ENCODE data around the gene TSPAN32. TPM values are rescaled to one million over a fixed set of nuclear protein-coding genes. Genes with fewer than 3 reads are reported as not detected.

TSPAN32 gene
- total RNA-seq, 3 donors from 2014 or later (not counting 1 experiment from before 2014, with no cell fraction given): 268 to 327 (median 299) TPM

- peaks cover 7% of the 10 kb centered on the region for H3K27me3 ChIP-seq (ENCODE audit: control insufficient read depth, insufficient read depth, low read length)
- H3K4me3 ChIP-seq (ENCODE audit: low read length): no peak overlapping the region
- ATAC-seq (no peak), DNase-seq (no peak)
- intact Hi-C loops (cut with micrococcal nuclease): no loop called here
- Mint-ChIP-seq H3K9me3 (peaks cover 0 to 3% of the 10 kb centered on the region in 2 donors), H3K27me3 (ENCODE audit: low read depth in 2 of 2) (peaks cover 16 to 48% of the 10 kb centered on the region in 2 donors), H3K27ac (no peak overlapping the region), H3K36me3 (no peaks in the 10 kb centered on the region), H3K4me3 (no peak overlapping the region), H3K4me1 (no peaks in the 10 kb centered on the region)
- no peak for TF ChIP-seq CTCF (IDR thresholded peaks at IDR 0.05)
- H3K4me1 ChIP-seq (ENCODE audit: control insufficient read depth, insufficient read depth, low read length): no peaks in the 10 kb centered on the region
- peaks cover 10% of the 10 kb centered on the region for H3K9me3 ChIP-seq (ENCODE audit: control insufficient read depth, insufficient read depth, low read length)
- no peak overlapping the region for H3K27ac ChIP-seq (ENCODE audit: low read length)
- WGBS (ENCODE audit: insufficient coverage): 92% methylated on average over 11 of the region's 11 CpGs
- no peaks in the 10 kb centered on the region for H3K36me3 ChIP-seq (ENCODE audit: control insufficient read depth, insufficient read depth, low read length)
Measured at GRCh38 chr11:2328021-2328420, 26.2 kb downstream of the TSPAN32 start.

- no peak for DNase-seq
Measured at GRCh38 chr11:2328656-2329354, 27.0 kb downstream of the TSPAN32 start.

GRCh38 chr11:2329551-2329950, 27.7 kb downstream of the TSPAN32 start:
- DNase-seq: no peak
- peaks cover 14 to 42% of the 10 kb centered on the region in 2 donors for H3K27me3 Mint-ChIP-seq (ENCODE audit: low read depth in 2 of 2)
- Histone ChIP-seq H3K27ac (ENCODE audit: low read length) (no peak overlapping the region), H3K27me3 (ENCODE audit: control insufficient read depth, insufficient read depth, low read length) (peaks cover 7% of the 10 kb centered on the region), H3K4me3 (ENCODE audit: low read length) (no peak overlapping the region), H3K36me3 (ENCODE audit: control insufficient read depth, insufficient read depth, low read length) (no peaks in the 10 kb centered on the region), H3K4me1 (ENCODE audit: control insufficient read depth, insufficient read depth, low read length) (no peaks in the 10 kb centered on the region), H3K9me3 (ENCODE audit: control insufficient read depth, insufficient read depth, low read length) (peaks cover 10% of the 10 kb centered on the region)
- intact Hi-C loops (cut with micrococcal nuclease): no loop called here
- no peak overlapping the region for H3K4me3 Mint-ChIP-seq
- 90% methylated on average over 9 of the region's 9 CpGs for WGBS (ENCODE audit: insufficient coverage)
- H3K9me3 Mint-ChIP-seq: no peaks in the 10 kb centered on the region
- no peak for TF ChIP-seq CTCF (IDR thresholded peaks at IDR 0.05)
- H3K4me1 Mint-ChIP-seq: no peaks in the 10 kb centered on the region
- H3K27ac Mint-ChIP-seq: no peak overlapping the region
- no peaks in the 10 kb centered on the region for H3K36me3 Mint-ChIP-seq
- no peak for ATAC-seq

More at GRCh38 chr11:2328656-2329354, 27.0 kb downstream of the TSPAN32 start:
- ATAC-seq: no peak
- Mint-ChIP-seq H3K4me1 (no peaks in the 10 kb centered on the region), H3K36me3 (no peaks in the 10 kb centered on the region), H3K27me3 (ENCODE audit: low read depth in 2 of 2) (peaks cover 16 to 42% of the 10 kb centered on the region in 2 donors), H3K9me3 (no peaks in the 10 kb centered on the region), H3K27ac (no peak overlapping the region), H3K4me3 (no peak overlapping the region)
- Histone ChIP-seq H3K27me3 (ENCODE audit: control insufficient read depth, insufficient read depth, low read length) (peaks cover 7% of the 10 kb centered on the region), H3K4me1 (ENCODE audit: control insufficient read depth, insufficient read depth, low read length) (no peaks in the 10 kb centered on the region), H3K9me3 (ENCODE audit: control insufficient read depth, insufficient read depth, low read length) (peaks cover 10% of the 10 kb centered on the region), H3K4me3 (ENCODE audit: low read length) (no peak overlapping the region), H3K36me3 (ENCODE audit: control insufficient read depth, insufficient read depth, low read length) (no peaks in the 10 kb centered on the region), H3K27ac (ENCODE audit: low read length) (no peak overlapping the region)
- 92% methylated on average over 15 of the region's 15 CpGs for WGBS (ENCODE audit: insufficient coverage)
- TF ChIP-seq CTCF (IDR thresholded peaks at IDR 0.05): no peak
- intact Hi-C loops (cut with micrococcal nuclease): no loop called here

- Mint-ChIP-seq H3K4me1 (no peaks in the 10 kb centered on the region), H3K27me3 (ENCODE audit: low read depth in 2 of 2) (peaks cover 12 to 40% of the 10 kb centered on the region in 2 donors), H3K9me3 (no peaks in the 10 kb centered on the region), H3K27ac (no peak overlapping the region), H3K36me3 (no peaks in the 10 kb centered on the region), H3K4me3 (no peak overlapping the region)
- peaks cover 10% of the 10 kb centered on the region for H3K9me3 ChIP-seq (ENCODE audit: control insufficient read depth, insufficient read depth, low read length)
- ATAC-seq (no peak), DNase-seq (no peak)
- no peak overlapping the region for H3K27ac ChIP-seq (ENCODE audit: low read length)
- 94% methylated on average over 6 of the region's 6 CpGs for WGBS (ENCODE audit: insufficient coverage)
- peaks cover 4% of the 10 kb centered on the region for H3K27me3 ChIP-seq (ENCODE audit: control insufficient read depth, insufficient read depth, low read length)
- H3K4me3 ChIP-seq (ENCODE audit: low read length): no peak overlapping the region
- H3K36me3 ChIP-seq (ENCODE audit: control insufficient read depth, insufficient read depth, low read length): no peaks in the 10 kb centered on the region
- intact Hi-C loops (cut with micrococcal nuclease): no loop called here
- no peak for TF ChIP-seq CTCF (IDR thresholded peaks at IDR 0.05)
- H3K4me1 ChIP-seq (ENCODE audit: control insufficient read depth, insufficient read depth, low read length): no peaks in the 10 kb centered on the region
Measured at GRCh38 chr11:2330696-2331095, 28.9 kb downstream of the TSPAN32 start.
